Measurements from ENCODE around the gene ZCCHC2. TPM values are rescaled to one million over a fixed set of nuclear protein-coding genes. Genes with fewer than 3 reads are reported as not detected.

The ZCCHC2 gene
- 10 to 100 TPM; 25.0 to 26.3 TPM for total RNA-seq
- long read RNA-seq, donor 1, partial matches to known transcripts: 1 of 2 reads
- long read RNA-seq, donor 1, other reads (novel, unspliced or antisense): 1 of 2 reads
- long read RNA-seq, donor 2, partial matches to known transcripts: 3 of 7 reads
- long read RNA-seq, donor 2, other reads (novel, unspliced or antisense): 3 of 7 reads

- intact Hi-C loops (cut with DNase I): loop anchor here (2.0 to 5.0 kb wide), 2 partner anchors 95 to 98 kb away; no protein-coding TSS in a partner anchor
- DNase-seq (ENCODE audit: low spot score): peak; percentile 100
These were observed at the start of gene ZCCHC2 for GRCh38 chr18:62522504-62523254. Gene ZCCHC2 (plus strand): TSS chr18:62523025. CDS start chr18:62523425, 400 bp downstream.

- DNase-seq (ENCODE audit: low spot score): no peak
- intact Hi-C loops (cut with DNase I): no loop called here
These were observed 43.3 kb upstream of the ZCCHC2 start for GRCh38 chr18:62479574-62479973.

- DNase-seq (ENCODE audit: low spot score): no peak
- intact Hi-C loops (cut with DNase I): no loop called here
These were observed 41.9 kb upstream of the ZCCHC2 start for GRCh38 chr18:62480927-62481326.

DNA sequence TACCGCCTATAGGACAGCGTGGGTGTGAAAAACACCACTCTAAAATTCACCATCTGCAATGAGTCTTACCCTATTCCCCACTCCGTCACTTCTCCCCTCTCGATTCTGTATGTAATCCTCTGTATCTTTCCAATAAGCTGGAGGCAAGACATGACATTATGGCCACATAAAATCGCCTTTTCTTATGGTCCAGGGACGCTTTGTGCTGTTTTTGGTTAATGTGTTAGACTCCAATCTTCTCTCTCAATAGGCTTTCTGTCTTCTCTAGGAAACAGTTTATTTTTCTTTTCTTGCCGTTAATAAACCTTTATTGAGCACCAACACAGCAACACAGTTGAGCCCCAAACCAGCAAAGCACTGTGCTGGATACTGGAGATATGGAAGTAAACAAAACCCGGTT lies 37.9 kb upstream of the ZCCHC2 start:
- DNase-seq (ENCODE audit: low spot score): no peak
- intact Hi-C loops (cut with DNase I): no loop called here

DNA sequence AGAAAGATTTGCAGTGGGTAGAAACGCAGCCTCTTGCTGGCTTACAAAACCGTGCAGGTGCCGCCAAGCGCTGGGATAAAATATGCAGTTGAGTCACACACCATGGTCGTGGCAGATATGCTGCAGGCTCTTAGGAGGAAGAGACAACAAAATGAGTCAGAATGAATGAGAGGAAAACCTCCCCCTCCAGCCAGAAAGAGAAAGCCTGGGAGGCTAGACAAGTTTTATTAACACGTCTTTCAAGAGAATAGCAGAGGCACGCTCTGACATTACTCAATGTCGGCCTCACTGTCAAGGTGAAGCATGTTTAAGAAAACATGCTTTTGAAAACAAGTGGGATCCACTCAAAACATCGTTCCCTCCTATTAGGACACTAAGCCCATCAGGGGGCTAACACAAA lies 37.1 kb upstream of the ZCCHC2 start:
- intact Hi-C loops (cut with DNase I): no loop called here
- DNase-seq (ENCODE audit: low spot score): no peak

GRCh38 chr18:62486290-62486964 lies 36.4 kb upstream of the ZCCHC2 start:
- DNase-seq (ENCODE audit: low spot score): no peak
- intact Hi-C loops (cut with DNase I): no loop called here

DNA sequence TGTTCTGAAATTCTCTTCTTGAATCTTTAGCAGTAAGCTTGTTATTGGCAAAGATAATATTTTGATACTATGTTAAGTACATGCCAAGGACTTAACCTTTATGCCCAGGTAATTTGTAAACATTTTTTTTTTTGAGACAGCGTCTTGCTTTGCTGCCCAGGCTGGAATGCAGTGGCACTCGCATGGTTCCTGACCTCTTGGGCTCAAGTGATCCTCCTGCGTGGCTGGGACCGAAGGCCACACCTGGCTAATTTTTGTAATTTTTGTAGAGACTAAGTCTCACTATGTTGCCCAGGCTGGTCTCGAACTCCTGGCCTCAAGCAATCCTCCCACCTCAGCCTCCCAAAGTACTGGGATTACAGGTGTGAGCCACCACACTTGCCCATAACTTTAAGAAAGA lies 35.7 kb upstream of the ZCCHC2 start:
- DNase-seq (ENCODE audit: low spot score): no peak
- intact Hi-C loops (cut with DNase I): no loop called here

- no peak for DNase-seq (ENCODE audit: low spot score)
- intact Hi-C loops (cut with DNase I): no loop called here
These were observed 31.7 kb upstream of the ZCCHC2 start for GRCh38 chr18:62490967-62491695.

DNA sequence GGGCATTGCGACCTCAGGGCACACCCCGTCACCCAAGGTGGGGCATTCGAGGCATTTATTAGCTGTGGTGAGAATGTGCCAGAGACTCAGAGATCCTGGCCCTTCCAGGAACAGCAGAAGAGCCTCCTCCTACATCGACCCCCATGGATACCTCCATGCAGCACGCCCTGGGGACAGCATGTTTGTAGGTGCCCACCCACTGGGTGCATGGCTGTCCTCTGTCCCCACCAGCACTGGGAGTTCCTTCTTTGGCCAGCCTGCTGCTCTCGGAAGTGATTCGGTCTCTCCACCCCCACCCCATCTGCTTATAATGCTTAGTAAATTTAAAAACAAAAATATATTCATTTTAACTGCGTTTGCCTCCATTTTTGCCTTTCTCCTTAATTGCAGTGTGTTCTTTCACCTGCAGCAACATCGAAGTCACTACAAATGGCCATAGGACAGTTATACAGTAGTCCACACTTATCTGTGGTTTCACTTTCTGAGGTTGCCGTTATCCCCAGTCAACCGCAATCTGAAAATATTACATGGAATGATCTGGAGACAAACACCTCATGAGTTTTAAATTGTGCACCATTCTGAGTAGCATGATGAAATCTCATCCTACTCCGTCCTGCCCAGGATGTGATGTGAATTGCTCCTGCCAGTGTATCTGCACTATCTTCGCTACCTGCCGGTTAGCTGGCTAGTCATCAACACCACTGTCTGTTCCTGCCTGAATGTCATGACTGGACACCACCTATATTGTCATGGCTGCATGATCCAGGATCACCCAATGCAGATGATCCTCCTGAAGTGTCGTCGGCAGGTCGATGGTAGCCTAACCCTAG lies 29.6 kb upstream of the ZCCHC2 start:
- DNase-seq (ENCODE audit: low spot score): no peak
- intact Hi-C loops (cut with DNase I): no loop called here

- DNase-seq (ENCODE audit: low spot score): no peak
- intact Hi-C loops (cut with DNase I): no loop called here
These were observed 28.1 kb upstream of the ZCCHC2 start for GRCh38 chr18:62494764-62495163.

DNA sequence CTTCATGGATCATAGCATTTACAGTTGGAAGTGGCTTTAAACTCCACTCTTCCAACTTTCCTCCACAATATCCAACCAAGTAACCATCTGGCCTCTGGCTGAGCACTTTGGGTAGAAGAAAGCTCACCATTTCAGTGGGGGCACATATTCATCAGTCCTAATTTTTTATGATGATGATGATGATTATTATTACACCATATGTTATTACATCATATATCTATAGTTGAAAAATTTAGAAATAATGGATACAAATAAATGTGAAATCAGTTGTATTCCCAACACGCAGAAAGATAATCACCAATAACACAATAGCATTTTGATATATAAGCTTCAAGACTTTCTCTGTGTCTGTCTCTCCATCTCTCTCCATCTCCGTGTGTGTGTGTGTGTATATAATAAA lies 26.6 kb upstream of the ZCCHC2 start:
- intact Hi-C loops (cut with DNase I): no loop called here
- no peak for DNase-seq (ENCODE audit: low spot score)

- intact Hi-C loops (cut with DNase I): no loop called here
- DNase-seq (ENCODE audit: low spot score): no peak
These were observed 25.5 kb upstream of the ZCCHC2 start for GRCh38 chr18:62497190-62497772.

DNA sequence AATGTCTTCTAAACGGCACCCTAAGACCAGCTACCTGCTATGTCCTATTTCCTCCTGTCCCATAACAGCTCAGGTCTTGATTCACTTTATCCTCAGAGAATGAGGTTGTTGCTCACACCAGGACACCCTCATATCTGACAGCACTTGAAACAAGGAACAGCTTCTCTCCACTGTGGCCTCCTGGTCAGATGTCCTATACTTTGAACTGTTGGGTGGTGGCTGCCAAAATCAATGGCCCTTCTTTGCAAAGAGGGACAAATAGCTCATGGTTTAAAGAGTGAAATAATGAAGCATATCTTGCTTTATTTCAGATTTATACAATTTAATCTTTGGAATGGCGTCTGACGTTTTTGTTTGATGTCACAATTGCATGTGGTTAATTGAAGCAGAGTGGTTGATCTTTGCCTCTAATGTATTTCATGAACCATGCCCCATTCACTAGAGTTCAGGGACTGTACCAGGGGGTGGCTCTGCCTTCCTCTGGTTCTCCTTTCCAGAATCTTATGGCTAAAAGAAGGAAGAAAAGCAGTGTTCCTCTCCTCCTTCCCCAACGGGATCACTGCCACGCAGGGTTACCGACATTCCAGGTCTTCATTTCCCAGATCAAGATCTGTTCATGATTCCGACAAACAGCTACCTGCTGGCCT lies 24.1 kb upstream of the ZCCHC2 start:
- intact Hi-C loops (cut with DNase I): no loop called here
- DNase-seq (ENCODE audit: low spot score): no peak

DNA sequence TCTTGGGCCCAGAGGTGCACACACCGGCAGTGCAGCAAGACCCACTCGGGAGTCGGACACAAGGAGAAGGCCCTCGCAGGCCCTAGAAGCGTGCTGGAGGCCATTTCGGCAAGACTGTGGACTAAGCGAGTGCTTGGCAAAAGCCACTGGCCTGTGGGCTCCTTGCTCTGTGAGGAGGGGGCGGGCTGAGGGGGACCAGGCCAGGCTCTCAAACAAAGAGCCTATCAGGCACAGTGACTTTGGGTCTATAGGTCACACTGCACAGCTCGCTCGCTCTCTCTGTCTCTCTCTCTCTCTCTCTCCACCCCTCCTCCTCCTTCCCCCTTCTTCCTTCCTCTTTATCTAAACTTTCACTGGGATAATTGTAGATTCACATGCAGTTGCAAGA lies 23.6 kb upstream of the ZCCHC2 start:
- intact Hi-C loops (cut with DNase I): no loop called here
- no peak for DNase-seq (ENCODE audit: low spot score)

- intact Hi-C loops (cut with DNase I): no loop called here
- DNase-seq (ENCODE audit: low spot score): no peak
These were observed 22.7 kb upstream of the ZCCHC2 start for GRCh38 chr18:62500174-62500573.

DNA sequence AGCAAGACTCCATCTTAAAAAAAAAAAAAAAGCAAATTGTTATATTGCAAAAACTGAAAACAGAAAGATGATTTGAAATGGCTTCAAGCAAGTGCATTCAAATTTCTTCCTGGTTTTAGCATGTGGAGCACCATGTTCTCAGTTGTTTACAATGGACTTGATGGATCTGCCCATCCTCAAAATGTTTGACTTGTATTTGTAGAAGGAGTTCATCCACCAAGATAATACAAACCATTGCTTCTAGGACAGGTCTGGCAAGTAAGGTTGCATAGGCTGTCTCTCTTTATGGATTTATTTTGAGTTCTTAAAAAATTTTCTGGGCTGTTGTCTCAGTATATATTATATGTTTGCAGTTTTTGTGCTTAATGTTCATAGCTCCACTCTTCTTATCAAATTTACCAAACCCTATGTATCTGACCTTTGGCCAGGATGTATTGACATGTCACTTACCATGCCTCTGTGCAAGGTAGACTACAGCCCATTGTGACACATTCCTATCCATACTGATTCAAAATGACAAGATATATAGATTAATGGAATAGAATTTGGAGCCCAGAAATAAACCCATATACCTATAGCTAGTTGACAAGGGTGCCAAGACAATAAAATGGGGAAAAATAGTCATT lies 21.7 kb upstream of the ZCCHC2 start:
- intact Hi-C loops (cut with DNase I): no loop called here

DNA sequence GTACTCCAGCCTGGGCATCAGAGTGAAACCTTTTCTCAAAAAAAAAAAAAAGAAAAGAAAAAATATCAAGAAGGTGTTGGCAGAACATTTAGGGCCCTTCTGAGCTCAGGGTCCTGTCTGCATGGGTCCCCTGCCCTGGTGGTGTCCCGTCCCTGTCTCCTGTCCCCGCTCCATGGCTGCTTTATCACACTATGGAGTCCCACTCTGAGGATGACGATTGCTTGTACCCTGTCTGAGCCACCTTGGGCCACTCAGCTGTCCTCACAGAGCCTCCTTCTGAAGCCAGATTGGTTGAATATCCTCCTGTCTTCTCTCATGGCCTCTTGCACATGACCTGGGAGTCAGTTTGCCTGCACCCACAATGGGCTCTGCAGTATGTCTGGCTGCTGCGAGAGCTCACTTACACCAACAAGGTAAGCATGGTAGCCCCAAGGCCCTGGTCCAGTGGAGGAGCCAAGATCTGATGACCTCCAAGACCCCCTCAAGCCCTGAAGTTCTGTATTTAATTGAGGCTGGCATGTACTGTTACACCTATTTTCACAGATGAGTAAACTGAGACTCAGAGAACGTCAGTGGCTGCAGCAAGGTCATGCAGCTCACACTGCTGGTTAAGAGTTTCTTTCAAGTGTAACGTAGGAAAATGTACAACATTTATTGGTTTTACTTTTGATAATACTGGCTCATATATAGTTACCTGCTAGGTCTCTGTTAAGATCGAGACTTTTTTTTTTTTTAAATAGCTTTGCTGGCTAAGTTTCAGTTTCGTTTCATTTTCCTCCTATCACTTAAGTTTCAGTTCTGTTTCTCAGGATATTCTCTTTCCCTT lies 16.9 kb upstream of the ZCCHC2 start:
- intact Hi-C loops (cut with DNase I): no loop called here
- no peak for DNase-seq (ENCODE audit: low spot score)

More for the DNA sequence above, 21.7 kb upstream of the ZCCHC2 start:
- no peak for DNase-seq (ENCODE audit: low spot score)

Data from posterior vena cava (tissue), 2 donors.